Tibial nerve (tissue), 4 donors: ENCODE results near the gene SERPING1.

Experiments used
- EP300 ChIP-seq, 2 donors: sonication (generic); formaldehyde crosslinking; IDR thresholded peaks; one replicate each; pipeline ENCODE4 v1.6.1; 2017; ENCODE audit warnings: antibody characterized with exemption in 2 of 2, mild to moderate bottlenecking in 1 of 2
- POLR2A ChIP-seq, 2 donors: fragments of 450-650 bp; IDR thresholded peaks; one replicate each; pipeline ENCODE4 v1.6.1; 2017; ENCODE audit warnings: antibody characterized with exemption in 2 of 2, mild to moderate bottlenecking in 2 of 2, moderate library complexity in 2 of 2
- TF ChIP-seq, protein P1 (sequence below), 5 experiments: fragments of 200-600 bp in 3 of 5; fragments of 450-650 bp in 2 of 5; sonication (generic) in 3 of 5; IDR thresholded peaks; one replicate each; pipeline ENCODE4 v1.5.1; 2016 to 2019; ENCODE audit warnings: antibody characterized with exemption in 5 of 5, mild to moderate bottlenecking in 3 of 5, moderate library complexity in 2 of 5

DNA sequence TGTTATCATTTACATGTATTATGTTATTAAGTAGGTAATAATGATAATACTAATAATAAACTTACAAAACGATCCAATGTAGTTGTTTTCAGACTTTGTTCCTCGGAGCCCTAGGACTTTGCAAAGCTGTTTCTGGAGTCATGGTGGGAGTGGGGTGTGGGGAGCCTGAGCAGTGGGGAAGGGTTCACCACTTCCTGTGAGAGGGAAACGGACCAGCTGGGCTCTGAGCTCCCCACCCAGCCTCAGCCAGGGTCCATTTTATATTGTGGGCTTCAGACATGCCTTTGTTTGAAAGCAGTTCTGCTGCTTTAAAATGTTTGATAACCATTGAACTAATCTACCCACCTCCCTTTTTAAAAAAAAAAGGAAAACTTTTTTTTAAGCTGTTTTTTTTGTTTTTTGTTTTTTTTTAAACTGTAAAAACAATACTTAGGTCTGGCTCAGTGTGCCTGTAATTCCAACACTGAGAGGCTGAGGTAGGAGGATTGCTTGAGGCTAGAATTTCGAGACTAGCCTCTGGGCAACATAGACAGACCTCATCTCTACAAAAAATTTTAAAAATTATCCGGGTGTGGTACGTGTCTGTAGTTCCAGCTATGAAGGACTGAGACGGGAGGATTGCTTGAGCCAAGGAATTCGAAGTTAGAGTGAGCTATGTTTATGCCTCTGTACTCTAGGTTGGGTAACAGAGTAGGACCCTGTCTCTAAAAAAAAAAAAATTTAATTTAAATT is 7.0 kb downstream of the SERPING1 start:
- TF ChIP-seq, protein P1, sequence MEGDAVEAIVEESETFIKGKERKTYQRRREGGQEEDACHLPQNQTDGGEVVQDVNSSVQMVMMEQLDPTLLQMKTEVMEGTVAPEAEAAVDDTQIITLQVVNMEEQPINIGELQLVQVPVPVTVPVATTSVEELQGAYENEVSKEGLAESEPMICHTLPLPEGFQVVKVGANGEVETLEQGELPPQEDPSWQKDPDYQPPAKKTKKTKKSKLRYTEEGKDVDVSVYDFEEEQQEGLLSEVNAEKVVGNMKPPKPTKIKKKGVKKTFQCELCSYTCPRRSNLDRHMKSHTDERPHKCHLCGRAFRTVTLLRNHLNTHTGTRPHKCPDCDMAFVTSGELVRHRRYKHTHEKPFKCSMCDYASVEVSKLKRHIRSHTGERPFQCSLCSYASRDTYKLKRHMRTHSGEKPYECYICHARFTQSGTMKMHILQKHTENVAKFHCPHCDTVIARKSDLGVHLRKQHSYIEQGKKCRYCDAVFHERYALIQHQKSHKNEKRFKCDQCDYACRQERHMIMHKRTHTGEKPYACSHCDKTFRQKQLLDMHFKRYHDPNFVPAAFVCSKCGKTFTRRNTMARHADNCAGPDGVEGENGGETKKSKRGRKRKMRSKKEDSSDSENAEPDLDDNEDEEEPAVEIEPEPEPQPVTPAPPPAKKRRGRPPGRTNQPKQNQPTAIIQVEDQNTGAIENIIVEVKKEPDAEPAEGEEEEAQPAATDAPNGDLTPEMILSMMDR (IDR thresholded peaks at IDR 0.05) = no peak
- TF ChIP-seq POLR2A (IDR thresholded peaks at IDR 0.05) = no peak
- no peak for TF ChIP-seq EP300 (IDR thresholded peaks at IDR 0.05)
